ENCODE data around the gene ANKRD55.
"Not testable (repeated sequence)": the region's sequence is repeated elsewhere in the genome, so short reads cannot be mapped to it uniquely, and the experiment has no call there.

The ANKRD55 gene

GRCh38 chr5:56147106-56147505 lies 86.0 kb downstream of the ANKRD55 start:
- in situ Hi-C loops (cut with MboI; ENCODE audit: low sequenced_read_pairs): no loop called here

DNA sequence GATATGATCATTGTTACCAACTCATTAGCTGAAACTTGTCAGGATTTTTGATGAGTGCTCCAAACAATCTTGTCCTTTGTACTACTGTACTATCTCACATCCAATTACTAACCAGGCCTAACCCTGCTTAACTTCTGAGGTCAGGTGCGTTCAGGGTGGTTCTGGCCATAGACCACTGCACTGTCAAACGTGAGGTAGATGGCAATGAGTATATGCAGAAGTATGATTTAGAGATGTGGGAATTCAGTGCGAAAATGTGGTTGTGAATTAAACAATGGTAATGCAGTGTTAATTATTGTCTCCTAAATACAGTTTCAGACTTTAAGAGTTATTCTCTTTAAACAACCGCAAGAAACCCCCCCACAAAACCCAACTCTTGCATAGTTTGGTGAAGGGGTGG lies 86.5 kb downstream of the ANKRD55 start:
- in situ Hi-C loops (cut with MboI; ENCODE audit: low sequenced_read_pairs): no loop called here

DNA sequence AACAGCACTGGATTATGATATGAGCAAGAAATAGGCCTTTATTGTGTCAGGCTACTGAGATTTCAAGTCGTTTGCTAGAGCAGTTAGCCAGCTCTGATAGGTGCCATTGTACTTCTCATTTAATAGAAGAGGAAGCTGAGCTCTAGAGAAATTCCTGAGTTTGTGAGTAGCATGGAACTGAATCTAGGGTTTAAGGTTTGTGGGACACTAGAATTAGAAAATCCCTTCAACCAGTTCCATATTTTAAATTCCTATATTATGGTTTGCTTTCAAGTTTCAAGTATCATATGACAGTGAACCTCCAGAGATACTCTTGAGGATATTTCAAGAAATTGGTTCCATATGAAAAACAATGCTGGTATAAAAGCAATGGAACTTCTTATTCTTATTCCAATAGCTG lies 87.6 kb downstream of the ANKRD55 start:
- in situ Hi-C loops (cut with MboI; ENCODE audit: low sequenced_read_pairs): no loop called here

GRCh38 chr5:56145106-56145505 lies 88.0 kb downstream of the ANKRD55 start:
- in situ Hi-C loops (cut with MboI; ENCODE audit: low sequenced_read_pairs): no loop called here

- in situ Hi-C loops (cut with MboI; ENCODE audit: low sequenced_read_pairs): no loop called here
These were observed 88.9 kb downstream of the ANKRD55 start for GRCh38 chr5:56144211-56144610.

GRCh38 chr5:56143373-56143714 lies 89.8 kb downstream of the ANKRD55 start:
- in situ Hi-C loops (cut with MboI; ENCODE audit: low sequenced_read_pairs): no loop called here

DNA sequence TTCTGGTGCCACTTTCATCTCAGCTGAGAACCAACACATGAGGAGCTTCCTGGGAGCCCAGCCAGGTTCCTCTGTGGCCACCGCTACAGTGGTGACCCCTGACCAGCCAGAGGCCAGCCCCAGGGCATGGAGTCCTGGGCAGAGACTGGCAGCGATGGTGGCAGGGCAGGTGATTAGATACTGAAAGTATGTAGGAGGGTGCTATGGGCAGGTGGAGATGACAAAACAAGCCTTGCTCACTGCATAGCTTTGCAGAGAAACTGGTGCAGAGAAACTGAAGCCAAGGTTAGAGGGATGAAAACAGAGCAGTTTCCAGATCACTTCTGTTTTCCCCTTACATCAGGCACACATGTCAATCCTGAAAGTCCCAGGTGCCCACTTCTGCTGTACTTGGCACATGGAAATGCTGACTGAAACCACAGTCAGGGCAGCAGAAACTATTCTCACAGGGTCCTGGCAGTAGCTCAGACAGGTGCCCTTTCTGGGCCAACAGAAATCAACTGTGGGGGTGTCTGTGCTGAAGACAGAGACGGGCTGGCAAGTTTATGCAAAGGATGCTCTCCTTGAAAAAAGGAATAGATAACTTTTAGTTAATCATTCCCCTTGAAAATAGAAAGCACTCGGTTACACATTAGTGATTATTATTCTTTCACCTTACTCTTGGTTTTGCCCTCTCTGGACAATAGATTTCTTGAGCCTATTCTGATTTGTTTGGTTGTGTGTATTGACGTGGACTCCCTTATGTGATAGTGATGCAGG lies 90.3 kb downstream of the ANKRD55 start:
- in situ Hi-C loops (cut with MboI; ENCODE audit: low sequenced_read_pairs): no loop called here

DNA sequence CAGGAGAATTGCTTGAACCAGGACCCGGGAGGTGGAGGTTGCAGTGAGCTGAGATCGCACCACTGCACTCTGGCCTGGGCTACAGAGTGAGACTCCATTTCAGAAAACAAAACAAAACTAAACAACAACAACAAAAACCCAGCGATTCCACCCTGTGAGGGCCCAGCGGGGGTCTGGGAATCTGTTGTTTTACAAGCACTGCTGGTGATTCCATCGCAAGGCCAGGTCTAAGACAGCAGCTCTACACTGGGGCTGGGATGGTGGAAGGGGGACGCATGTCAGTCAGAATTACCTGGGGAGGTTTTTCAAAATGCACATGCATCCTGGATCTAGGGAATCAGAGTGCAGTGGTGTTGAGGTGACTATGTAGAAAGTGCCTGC lies 90.9 kb downstream of the ANKRD55 start:
- in situ Hi-C loops (cut with MboI; ENCODE audit: low sequenced_read_pairs): no loop called here

GRCh38 chr5:56140073-56140472 lies 93.1 kb downstream of the ANKRD55 start:
- in situ Hi-C loops (cut with MboI; ENCODE audit: low sequenced_read_pairs): no loop called here

GRCh38 chr5:56130664-56131063 lies 102.5 kb downstream of the ANKRD55 start:
- in situ Hi-C loops (cut with MboI; ENCODE audit: low sequenced_read_pairs): no loop called here

GRCh38 chr5:56129288-56129687 lies 103.8 kb downstream of the ANKRD55 start:
- in situ Hi-C loops (cut with MboI; ENCODE audit: low sequenced_read_pairs): no loop called here

- in situ Hi-C loops (cut with MboI; ENCODE audit: low sequenced_read_pairs): no loop called here
These were observed 105.0 kb downstream of the ANKRD55 start for GRCh38 chr5:56128113-56128512.

- in situ Hi-C loops (cut with MboI; ENCODE audit: low sequenced_read_pairs): no loop called here
These were observed 106.5 kb downstream of the ANKRD55 start for GRCh38 chr5:56126487-56127179.

GRCh38 chr5:56123531-56124243 lies 109.4 kb downstream of the ANKRD55 start:
- in situ Hi-C loops (cut with MboI; ENCODE audit: low sequenced_read_pairs): no loop called here

DNA sequence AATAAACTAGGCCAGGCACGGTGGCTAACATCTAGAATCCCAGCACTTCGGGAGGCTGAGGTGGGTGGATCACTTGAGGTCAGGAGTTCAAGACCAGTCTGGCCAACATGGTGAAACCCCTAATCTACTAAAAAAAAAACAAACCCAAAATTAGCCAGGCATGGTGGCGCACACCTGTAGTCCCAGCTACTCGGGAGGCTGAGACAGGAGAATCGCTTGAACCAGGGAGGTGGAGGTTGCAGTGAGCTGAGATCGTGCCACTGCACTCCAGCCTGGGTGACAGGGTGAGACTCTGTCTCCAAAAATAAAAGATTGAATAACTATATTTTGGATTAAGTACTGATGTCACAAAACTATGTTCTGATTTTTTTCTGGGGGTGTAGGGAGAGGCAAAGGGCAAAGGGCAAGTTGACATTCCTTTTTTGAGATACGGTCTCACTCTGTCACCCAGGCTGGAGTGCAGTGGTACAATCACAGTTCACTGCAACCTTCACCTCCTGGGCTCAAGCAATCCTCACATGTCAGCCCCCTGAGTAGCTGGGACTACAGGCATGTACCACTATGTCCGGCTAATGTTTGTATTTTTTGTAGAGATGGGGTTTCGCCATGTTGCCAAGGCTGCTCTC lies 110.7 kb downstream of the ANKRD55 start:
- in situ Hi-C loops (cut with MboI; ENCODE audit: low sequenced_read_pairs): not testable (repeated sequence)

DNA sequence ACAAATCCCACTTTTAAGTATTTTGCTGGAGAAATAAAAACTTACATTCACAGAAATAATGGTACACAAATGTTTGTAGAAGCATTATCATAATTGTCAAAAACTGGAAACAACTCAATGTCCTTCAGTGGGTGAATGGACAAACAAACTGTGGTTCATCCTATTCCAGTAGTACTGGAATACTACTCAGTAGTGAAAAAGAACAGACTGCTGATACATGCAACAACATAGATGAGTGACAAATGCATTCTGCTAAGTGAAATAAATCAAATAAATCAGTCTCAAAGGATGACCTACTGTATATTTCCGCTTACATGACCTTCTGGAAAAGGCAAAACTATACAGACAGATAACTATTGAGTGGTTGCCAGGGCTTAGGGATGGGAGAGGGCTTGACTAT lies 114.1 kb downstream of the ANKRD55 start:
- in situ Hi-C loops (cut with MboI; ENCODE audit: low sequenced_read_pairs): no loop called here

DNA sequence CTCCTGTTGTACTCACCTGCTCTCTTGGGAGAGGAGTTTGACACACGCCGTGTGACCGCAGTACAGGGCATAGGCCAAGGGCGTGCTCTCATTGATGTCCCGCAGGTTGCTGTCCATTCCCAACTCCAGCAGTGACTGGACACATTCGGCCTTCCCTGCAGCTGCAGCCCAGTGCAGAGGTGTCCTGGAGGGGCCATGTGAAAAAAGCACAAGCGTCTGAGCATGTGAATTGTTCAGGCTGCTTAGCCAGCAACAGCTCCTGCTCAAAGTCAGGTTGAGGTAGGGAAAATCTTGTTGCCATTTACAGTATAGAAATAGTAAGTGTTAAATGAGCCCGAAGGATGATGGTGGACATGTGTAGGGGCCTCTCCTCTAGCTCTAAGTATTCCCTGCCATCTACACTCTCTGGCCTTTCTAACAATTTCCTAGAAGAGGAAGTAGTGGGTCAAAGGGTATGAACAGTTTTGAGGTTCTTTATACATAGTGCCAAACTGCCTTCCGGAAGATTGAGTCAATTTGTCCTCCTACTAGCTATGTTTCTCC lies 116.5 kb downstream of the ANKRD55 start:
- in situ Hi-C loops (cut with MboI; ENCODE audit: low sequenced_read_pairs): no loop called here

GRCh38 chr5:56115589-56115988 lies 117.5 kb downstream of the ANKRD55 start:
- in situ Hi-C loops (cut with MboI; ENCODE audit: low sequenced_read_pairs): no loop called here

- in situ Hi-C loops (cut with MboI; ENCODE audit: low sequenced_read_pairs): no loop called here
These were observed 120.5 kb downstream of the ANKRD55 start for GRCh38 chr5:56112526-56113121.

DNA sequence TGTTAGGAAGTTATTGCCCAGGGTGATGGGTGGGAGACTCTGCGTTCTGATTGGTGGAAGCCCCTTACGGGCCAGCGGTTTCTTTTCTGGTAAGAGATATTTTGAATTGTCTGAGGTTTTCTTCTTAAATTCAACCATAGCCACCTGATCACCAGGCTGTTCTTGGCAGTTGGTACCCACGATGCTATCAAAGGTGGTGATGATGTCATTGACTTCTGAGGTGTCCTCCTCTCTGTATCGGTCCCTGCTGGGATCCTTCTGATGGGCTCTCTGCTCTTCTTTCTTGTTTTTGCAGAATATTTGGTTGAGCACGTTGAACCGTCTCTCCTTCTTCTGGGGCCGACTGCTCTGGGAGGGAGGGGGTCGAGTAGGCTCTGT lies 121.7 kb downstream of the ANKRD55 start:
- in situ Hi-C loops (cut with MboI; ENCODE audit: low sequenced_read_pairs): no loop called here

All from HL-60/S4 treated with phorbol 12-myristate 13-acetate at 8.2 ng/mL for 4 days and 3 days (cell line).